HepG2 (cell line): Measurements from ENCODE around the gene NRL. TPM values are rescaled to one million over a fixed set of nuclear protein-coding genes. Genes with fewer than 3 reads are reported as not detected.

Experiments
- ASH2L ChIP-seq: fragments of 300-600, 200-600 bp; sonication (generic); IDR thresholded peaks from 2 replicates; pipeline ENCODE4 v1.7.0; 2017; ENCODE audit warnings: low read depth, mild to moderate bottlenecking, moderate library complexity, mixed read lengths, low read length; ENCODE audit not compliant: insufficient read length
- BORCS8-MEF2B ChIP-seq: sonication (generic); formaldehyde crosslinking; IDR thresholded peaks from 2 replicates; pipeline ENCODE4 v1.8.0; 2022; ENCODE audit warnings: mild to moderate bottlenecking, missing genetic modification reagents
- CHD4 ChIP-seq: fragments of 200-600 bp; sonication (generic); IDR thresholded peaks from 2 replicates; pipeline ENCODE4 v1.7.0; 2017; ENCODE audit warnings: mild to moderate bottlenecking, low read length, borderline replicate concordance
- EED ChIP-seq: sonication (generic); formaldehyde crosslinking; IDR thresholded peaks from 2 replicates; pipeline ENCODE4 v1.5.0; 2020; ENCODE audit warnings: mild to moderate bottlenecking, missing genetic modification reagents
- KDM1A ChIP-seq: IDR thresholded peaks from 2 replicates; pipeline ENCODE4 v1.6.1; 2016; ENCODE audit warnings: missing compliant biosample characterization
- PITX1 ChIP-seq: sonication (generic); formaldehyde crosslinking; IDR thresholded peaks from 2 replicates; pipeline ENCODE4 v1.5.1; 2020; ENCODE audit warnings: mild to moderate bottlenecking, missing genetic modification reagents
- PPARG ChIP-seq: conservative IDR thresholded peaks from 2 replicates; pipeline ENCODE4 v1.6.1; 2016; ENCODE audit warnings: missing biosample characterization, missing genetic modification reagents
- RCOR2 ChIP-seq: IDR thresholded peaks from 2 replicates; pipeline ENCODE4 v1.6.1; 2016; ENCODE audit warnings: missing biosample characterization, missing genetic modification reagents
- TFDP1 ChIP-seq: IDR thresholded peaks from 2 replicates; pipeline ENCODE4 v1.6.1; 2016; ENCODE audit warnings: missing compliant biosample characterization, missing genetic modification reagents, borderline replicate concordance
- THYN1 ChIP-seq: sonication (generic); formaldehyde crosslinking; IDR thresholded peaks from 2 replicates; pipeline ENCODE4 v1.8.1; 2023; ENCODE audit warnings: low read depth, mild to moderate bottlenecking, moderate library complexity, missing genetic modification reagents, borderline replicate concordance
- ZMYM3 ChIP-seq: sonication (generic); formaldehyde crosslinking; IDR thresholded peaks from 2 replicates; pipeline ENCODE4 v1.5.1; 2020; ENCODE audit warnings: mild to moderate bottlenecking, missing genetic modification reagents
- ZNF10 ChIP-seq: sonication (generic); formaldehyde crosslinking; IDR thresholded peaks from 2 replicates; pipeline ENCODE4 v1.4.0; 2020; ENCODE audit warnings: mild to moderate bottlenecking, low read depth, missing genetic modification reagents, borderline replicate concordance
- ZNF589 ChIP-seq: sonication (generic); formaldehyde crosslinking; conservative IDR thresholded peaks from 2 replicates; pipeline ENCODE4 v1.8.0; 2022; ENCODE audit warnings: mild to moderate bottlenecking, moderate library complexity, missing genetic modification reagents
- polyA plus RNA-seq, 8 experiments: library from polyadenylated mRNA; depleted of rRNA in 3 of 8; stranded (reverse) in 7 of 8; unstranded in 1 of 8; fragments of >200 nt; fragmentation: Illumina TruSeq in 4 of 8; extraction: Trizol in 4 of 8; gene quantifications; 2 replicates each; pipeline versions ENCODE4 v1.2.1 to v1.2.3, GENCODE V29; 2011 to 2016; ENCODE audit warnings: low read depth in 4 of 8, missing spikeins in 1 of 8, mixed read lengths in 1 of 8; ENCODE audit not compliant: insufficient read depth in 1 of 8
- total RNA-seq, 5 experiments: library from RNA; depleted of rRNA; stranded (reverse); fragments of >200 nt; fragmentation: Illumina TruSeq; extraction: Trizol; gene quantifications; 2 replicates each; pipeline ENCODE4 v1.2.3, GENCODE V29; 2016; ENCODE audit warnings: low read depth in 1 of 5
- TF ChIP-seq, protein P1 (sequence below): sonication (generic); formaldehyde crosslinking; IDR thresholded peaks from 2 replicates; pipeline ENCODE4 v1.8.1; 2023; ENCODE audit warnings: mild to moderate bottlenecking, moderate library complexity, missing genetic modification reagents
- TF ChIP-seq, protein P2 (sequence below): IDR thresholded peaks from 2 replicates; pipeline ENCODE4 v1.6.1; 2016; ENCODE audit warnings: low read depth, control low read depth
- TF ChIP-seq, protein P3 (sequence below): sonication (generic); formaldehyde crosslinking; IDR thresholded peaks from 2 replicates; pipeline ENCODE4 v1.8.1; 2022; ENCODE audit warnings: low read depth, mild to moderate bottlenecking, missing genetic modification reagents
- TF ChIP-seq, protein P4 (sequence below): sonication (generic); formaldehyde crosslinking; conservative IDR thresholded peaks from 2 replicates; pipeline ENCODE4 v1.4.0; 2020; ENCODE audit warnings: missing genetic modification reagents

Gene NRL
- total and polyA plus RNA-seq, 2 of the 13 experiments (the other 11 are each of a cell fraction or from before 2014, with no cell fraction given), result 2.5 to 4.7 TPM

GRCh38 chr14:24144451-24144850 lies 29.7 kb upstream of the NRL start (continued):
- no peak for TF ChIP-seq BORCS8-MEF2B (CRISPR knock-in tag)
- TF ChIP-seq CHD4, result peak; percentile 99
- TF ChIP-seq EED (CRISPR knock-in tag), result no peak
- TF ChIP-seq ZNF589 (CRISPR knock-in tag), result no peak
- TF ChIP-seq ZMYM3 (CRISPR knock-in tag), result peak; percentile 80
- TF ChIP-seq, protein P1, sequence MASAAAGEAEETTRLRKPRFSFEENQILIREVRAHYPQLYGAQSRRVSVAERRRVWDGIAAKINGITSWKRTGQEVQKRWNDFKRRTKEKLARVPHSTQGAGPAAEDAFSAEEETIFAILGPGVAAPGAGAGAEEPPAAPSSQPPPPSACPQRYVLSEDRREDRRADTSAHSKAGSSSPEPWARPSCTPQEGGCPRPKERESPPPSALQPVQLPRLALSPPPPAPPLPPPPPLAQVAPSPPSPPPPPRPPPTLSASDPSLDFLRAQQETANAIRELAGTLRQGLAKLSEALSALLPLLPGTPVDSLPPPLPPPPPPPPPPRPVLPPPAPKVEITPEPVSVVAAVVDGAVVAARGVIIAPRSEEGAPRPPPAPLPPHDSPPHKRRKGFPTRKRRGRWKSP (CRISPR knock-in tag), result no peak
- TF ChIP-seq PPARG (CRISPR knock-in tag), result no peak
- TF ChIP-seq, protein P2, sequence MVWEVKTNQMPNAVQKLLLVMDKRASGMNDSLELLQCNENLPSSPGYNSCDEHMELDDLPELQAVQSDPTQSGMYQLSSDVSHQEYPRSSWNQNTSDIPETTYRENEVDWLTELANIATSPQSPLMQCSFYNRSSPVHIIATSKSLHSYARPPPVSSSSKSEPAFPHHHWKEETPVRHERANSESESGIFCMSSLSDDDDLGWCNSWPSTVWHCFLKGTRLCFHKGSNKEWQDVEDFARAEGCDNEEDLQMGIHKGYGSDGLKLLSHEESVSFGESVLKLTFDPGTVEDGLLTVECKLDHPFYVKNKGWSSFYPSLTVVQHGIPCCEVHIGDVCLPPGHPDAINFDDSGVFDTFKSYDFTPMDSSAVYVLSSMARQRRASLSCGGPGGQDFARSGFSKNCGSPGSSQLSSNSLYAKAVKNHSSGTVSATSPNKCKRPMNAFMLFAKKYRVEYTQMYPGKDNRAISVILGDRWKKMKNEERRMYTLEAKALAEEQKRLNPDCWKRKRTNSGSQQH (CRISPR knock-in tag), result no peak
- peak; percentile 23 for TF ChIP-seq ASH2L
- no peak for TF ChIP-seq PITX1 (CRISPR knock-in tag)
- TF ChIP-seq, protein P3, sequence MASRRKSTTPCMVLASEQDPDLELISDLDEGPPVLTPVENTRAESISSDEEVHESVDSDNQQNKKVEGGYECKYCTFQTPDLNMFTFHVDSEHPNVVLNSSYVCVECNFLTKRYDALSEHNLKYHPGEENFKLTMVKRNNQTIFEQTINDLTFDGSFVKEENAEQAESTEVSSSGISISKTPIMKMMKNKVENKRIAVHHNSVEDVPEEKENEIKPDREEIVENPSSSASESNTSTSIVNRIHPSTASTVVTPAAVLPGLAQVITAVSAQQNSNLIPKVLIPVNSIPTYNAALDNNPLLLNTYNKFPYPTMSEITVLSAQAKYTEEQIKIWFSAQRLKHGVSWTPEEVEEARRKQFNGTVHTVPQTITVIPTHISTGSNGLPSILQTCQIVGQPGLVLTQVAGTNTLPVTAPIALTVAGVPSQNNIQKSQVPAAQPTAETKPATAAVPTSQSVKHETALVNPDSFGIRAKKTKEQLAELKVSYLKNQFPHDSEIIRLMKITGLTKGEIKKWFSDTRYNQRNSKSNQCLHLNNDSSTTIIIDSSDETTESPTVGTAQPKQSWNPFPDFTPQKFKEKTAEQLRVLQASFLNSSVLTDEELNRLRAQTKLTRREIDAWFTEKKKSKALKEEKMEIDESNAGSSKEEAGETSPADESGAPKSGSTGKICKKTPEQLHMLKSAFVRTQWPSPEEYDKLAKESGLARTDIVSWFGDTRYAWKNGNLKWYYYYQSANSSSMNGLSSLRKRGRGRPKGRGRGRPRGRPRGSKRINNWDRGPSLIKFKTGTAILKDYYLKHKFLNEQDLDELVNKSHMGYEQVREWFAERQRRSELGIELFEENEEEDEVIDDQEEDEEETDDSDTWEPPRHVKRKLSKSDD (CRISPR knock-in tag), result no peak
- no peak for TF ChIP-seq THYN1 (CRISPR knock-in tag)
- TF ChIP-seq RCOR2 (CRISPR knock-in tag), result peak; percentile 69; the same call in 1 of the 2 replicates
- no peak for TF ChIP-seq ZNF10 (CRISPR knock-in tag)
- TF ChIP-seq, protein P4, sequence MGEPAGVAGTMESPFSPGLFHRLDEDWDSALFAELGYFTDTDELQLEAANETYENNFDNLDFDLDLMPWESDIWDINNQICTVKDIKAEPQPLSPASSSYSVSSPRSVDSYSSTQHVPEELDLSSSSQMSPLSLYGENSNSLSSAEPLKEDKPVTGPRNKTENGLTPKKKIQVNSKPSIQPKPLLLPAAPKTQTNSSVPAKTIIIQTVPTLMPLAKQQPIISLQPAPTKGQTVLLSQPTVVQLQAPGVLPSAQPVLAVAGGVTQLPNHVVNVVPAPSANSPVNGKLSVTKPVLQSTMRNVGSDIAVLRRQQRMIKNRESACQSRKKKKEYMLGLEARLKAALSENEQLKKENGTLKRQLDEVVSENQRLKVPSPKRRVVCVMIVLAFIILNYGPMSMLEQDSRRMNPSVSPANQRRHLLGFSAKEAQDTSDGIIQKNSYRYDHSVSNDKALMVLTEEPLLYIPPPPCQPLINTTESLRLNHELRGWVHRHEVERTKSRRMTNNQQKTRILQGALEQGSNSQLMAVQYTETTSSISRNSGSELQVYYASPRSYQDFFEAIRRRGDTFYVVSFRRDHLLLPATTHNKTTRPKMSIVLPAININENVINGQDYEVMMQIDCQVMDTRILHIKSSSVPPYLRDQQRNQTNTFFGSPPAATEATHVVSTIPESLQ (CRISPR knock-in tag), result no peak
- no peak for TF ChIP-seq TFDP1 (CRISPR knock-in tag)
- TF ChIP-seq KDM1A (CRISPR knock-in tag), result peak; percentile 86
